Keratinocyte (primary cell): ENCODE data around the gene MAPK14.

Source experiments
- CTCF ChIP-seq, 3 experiments: IDR thresholded peaks in 1 of 3; conservative IDR thresholded peaks in 1 of 3; optimal IDR thresholded peaks in 1 of 3; 2 replicates in 2 of 3; 3 replicates in 1 of 3; pipeline versions ENCODE3 to v1.5.1; 2011; ENCODE audit warnings: low read length in 3 of 3, mild to moderate bottlenecking in 3 of 3, moderate library complexity in 2 of 3, control low read depth in 1 of 3, inconsistent platforms in 1 of 3; ENCODE audit not compliant: insufficient read depth in 2 of 3; ENCODE audit errors: extremely low read depth in 1 of 3
- EZH2 ChIP-seq: IDR thresholded peaks from one replicate; pipeline ENCODE4 v1.6.1; 2012; ENCODE audit warnings: inconsistent platforms, mild to moderate bottlenecking, low read length, moderate library complexity

- TF ChIP-seq CTCF (optimal IDR thresholded peaks at IDR 0.05 in 1 of 3, IDR thresholded peaks at IDR 0.05 in 1 of 3, conservative IDR thresholded peaks at IDR 0.05 in 1 of 3; ENCODE audit: extremely low read depth in 1 of 3, insufficient read depth in 2 of 3, low read length in 3 of 3) (no peak), EZH2 (no peak)
These were observed 132.6 kb downstream of the MAPK14 start for GRCh38 chr6:36160147-36160760.
